Urinary bladder (tissue), 4 donors: ENCODE data around the gene LRP1B. TPM values are rescaled to one million over a fixed set of nuclear protein-coding genes. Genes with fewer than 3 reads are reported as not detected.

Source experiments
- DNase-seq: peaks from one replicate; pipeline ENCODE4 v3.0.0-alpha.2; 2015; ENCODE audit errors: extremely low spot score
- H3K27ac ChIP-seq: one replicate; pipeline ENCODE4 v1.5.1; 2013; ENCODE audit warnings: low read depth, mild to moderate bottlenecking, moderate library complexity
- H3K36me3 ChIP-seq: one replicate; pipeline ENCODE4 v1.6.1; 2013; ENCODE audit warnings: mild to moderate bottlenecking, moderate library complexity; ENCODE audit not compliant: insufficient read depth
- H3K4me1 ChIP-seq: one replicate; pipeline ENCODE4 v1.6.1; 2013; ENCODE audit warnings: mild to moderate bottlenecking, moderate library complexity; ENCODE audit not compliant: insufficient read depth
- H3K4me3 ChIP-seq: one replicate; pipeline ENCODE4 v1.5.1; 2013; ENCODE audit warnings: low read depth, low read length
- WGBS: extraction: QIAGEN DNeasy Blood & Tissue Kit; methylation state at CpG from one replicate; pipeline ENCODE4 v1.1.7; 2013; 5-methylcytosine and 5-hydroxymethylcytosine counted together
- polyA plus RNA-seq: library from polyadenylated mRNA; stranded (reverse); fragments of 200-250 nt; gene quantifications from one replicate; pipeline ENCODE4 v1.2.3, GENCODE V29; 2013
- total RNA-seq: library from RNA; depleted of rRNA; stranded (reverse); fragments of >200 nt; gene quantifications from one replicate; pipeline ENCODE4 v1.2.3, GENCODE V29; 2014
- donor health status: healthy with polysubstance abuse.
- donor health status: healthy.

The LRP1B gene
- total and polyA plus RNA-seq, 2 donors: 0.05 to 13.3 TPM

GRCh38 chr2:141911485-141912066 is 219.2 kb downstream of the LRP1B start:
- H3K4me1 ChIP-seq: no peaks in the 10 kb centered on the region
- 50% methylated on average over 2 of the region's 2 CpGs for WGBS
- H3K4me3 ChIP-seq: no peak overlapping the region
- DNase-seq: no peak
- H3K36me3 ChIP-seq: no peaks in the 10 kb centered on the region
- no peak overlapping the region for H3K27ac ChIP-seq

- no peak for DNase-seq
- H3K4me3 ChIP-seq: no peak overlapping the region
- H3K27ac ChIP-seq: no peak overlapping the region
- no peaks in the 10 kb centered on the region for H3K4me1 ChIP-seq
- H3K36me3 ChIP-seq: no peaks in the 10 kb centered on the region
- 53% methylated on average over 2 of the region's 2 CpGs for WGBS
Observed at GRCh38 chr2:141906678-141907077, 224.1 kb downstream of the LRP1B start.

GRCh38 chr2:141900826-141901225 is 230.0 kb downstream of the LRP1B start:
- Histone ChIP-seq H3K36me3 (no peaks in the 10 kb centered on the region), H3K27ac (no peak overlapping the region), H3K4me3 (no peak overlapping the region), H3K4me1 (no peaks in the 10 kb centered on the region)
- WGBS: 93% methylated on average over 2 of the region's 2 CpGs
- no peak for DNase-seq

GRCh38 chr2:141899740-141900139 is 231.1 kb downstream of the LRP1B start:
- H3K4me1 ChIP-seq: no peaks in the 10 kb centered on the region
- no peak overlapping the region for H3K27ac ChIP-seq
- H3K36me3 ChIP-seq: no peaks in the 10 kb centered on the region
- H3K4me3 ChIP-seq: no peak overlapping the region
- WGBS: 82% methylated on average over 4 of the region's 4 CpGs
- no peak for DNase-seq

- no peaks in the 10 kb centered on the region for H3K4me1 ChIP-seq
- no peaks in the 10 kb centered on the region for H3K36me3 ChIP-seq
- H3K27ac ChIP-seq: no peak overlapping the region
- DNase-seq: no peak
- H3K4me3 ChIP-seq: no peak overlapping the region
- 86% methylated on average over 1 of the region's 1 CpG for WGBS
Observed at GRCh38 chr2:141889788-141890187, 241.0 kb downstream of the LRP1B start.

- WGBS: 93% methylated on average over 1 of the region's 1 CpG
- Histone ChIP-seq H3K27ac (no peak overlapping the region), H3K36me3 (no peaks in the 10 kb centered on the region), H3K4me3 (no peak overlapping the region), H3K4me1 (no peaks in the 10 kb centered on the region)
- no peak for DNase-seq
Observed at GRCh38 chr2:141888987-141889555, 241.7 kb downstream of the LRP1B start.

GRCh38 chr2:141887363-141887762 is 243.5 kb downstream of the LRP1B start:
- Histone ChIP-seq H3K4me3 (no peak overlapping the region), H3K36me3 (no peaks in the 10 kb centered on the region), H3K27ac (no peak overlapping the region), H3K4me1 (no peaks in the 10 kb centered on the region)
- 90% methylated on average over 3 of the region's 3 CpGs for WGBS
- no peak for DNase-seq

GRCh38 chr2:141878016-141878415 is 252.8 kb downstream of the LRP1B start:
- 69% methylated on average over 1 of the region's 1 CpG for WGBS
- Histone ChIP-seq H3K36me3 (no peaks in the 10 kb centered on the region), H3K4me1 (no peaks in the 10 kb centered on the region), H3K27ac (no peak overlapping the region), H3K4me3 (no peak overlapping the region)
- DNase-seq: no peak

GRCh38 chr2:141871913-141872634 is 258.7 kb downstream of the LRP1B start:
- Histone ChIP-seq H3K27ac (no peak overlapping the region), H3K4me3 (no peak overlapping the region), H3K4me1 (no peaks in the 10 kb centered on the region), H3K36me3 (no peaks in the 10 kb centered on the region)
- no peak for DNase-seq
- 62% methylated on average over 3 of the region's 3 CpGs for WGBS

- no peak for DNase-seq
- Histone ChIP-seq H3K27ac (no peak overlapping the region), H3K4me3 (no peak overlapping the region), H3K36me3 (no peaks in the 10 kb centered on the region), H3K4me1 (no peaks in the 10 kb centered on the region)
- 96% methylated on average over 1 of the region's 1 CpG for WGBS
Observed at GRCh38 chr2:141869572-141869971, 261.2 kb downstream of the LRP1B start.

- no peak for DNase-seq
- H3K27ac ChIP-seq: no peak overlapping the region
- no peak overlapping the region for H3K4me3 ChIP-seq
Observed at GRCh38 chr2:141863964-141864363, 266.9 kb downstream of the LRP1B start.

GRCh38 chr2:141856215-141856919 is 274.4 kb downstream of the LRP1B start:
- Histone ChIP-seq H3K4me3 (no peak overlapping the region), H3K27ac (no peak overlapping the region), H3K36me3 (no peaks in the 10 kb centered on the region), H3K4me1 (no peaks in the 10 kb centered on the region)
- 72% methylated on average over 5 of the region's 5 CpGs for WGBS
- no peak for DNase-seq

More at GRCh38 chr2:141863964-141864363, 266.9 kb downstream of the LRP1B start:
- no peaks in the 10 kb centered on the region for H3K4me1 ChIP-seq
- no peaks in the 10 kb centered on the region for H3K36me3 ChIP-seq

- no peaks in the 10 kb centered on the region for H3K4me1 ChIP-seq
- no peak overlapping the region for H3K27ac ChIP-seq
- 87% methylated on average over 1 of the region's 1 CpG for WGBS
- no peak for DNase-seq
- H3K4me3 ChIP-seq: no peak overlapping the region
- H3K36me3 ChIP-seq: no peaks in the 10 kb centered on the region
Observed at GRCh38 chr2:141848191-141848590, 282.6 kb downstream of the LRP1B start.

GRCh38 chr2:141844231-141844630 is 286.6 kb downstream of the LRP1B start:
- WGBS: 89% methylated on average over 2 of the region's 2 CpGs
- DNase-seq: no peak
- Histone ChIP-seq H3K27ac (no peak overlapping the region), H3K36me3 (no peaks in the 10 kb centered on the region), H3K4me1 (no peaks in the 10 kb centered on the region), H3K4me3 (no peak overlapping the region)
